ENCODE data around the gene SDCBP2.
"Not testable (repeated sequence)": the region's sequence is repeated elsewhere in the genome, so short reads cannot be mapped to it uniquely, and the experiment has no call there.

- TF ChIP-seq, protein P1, sequence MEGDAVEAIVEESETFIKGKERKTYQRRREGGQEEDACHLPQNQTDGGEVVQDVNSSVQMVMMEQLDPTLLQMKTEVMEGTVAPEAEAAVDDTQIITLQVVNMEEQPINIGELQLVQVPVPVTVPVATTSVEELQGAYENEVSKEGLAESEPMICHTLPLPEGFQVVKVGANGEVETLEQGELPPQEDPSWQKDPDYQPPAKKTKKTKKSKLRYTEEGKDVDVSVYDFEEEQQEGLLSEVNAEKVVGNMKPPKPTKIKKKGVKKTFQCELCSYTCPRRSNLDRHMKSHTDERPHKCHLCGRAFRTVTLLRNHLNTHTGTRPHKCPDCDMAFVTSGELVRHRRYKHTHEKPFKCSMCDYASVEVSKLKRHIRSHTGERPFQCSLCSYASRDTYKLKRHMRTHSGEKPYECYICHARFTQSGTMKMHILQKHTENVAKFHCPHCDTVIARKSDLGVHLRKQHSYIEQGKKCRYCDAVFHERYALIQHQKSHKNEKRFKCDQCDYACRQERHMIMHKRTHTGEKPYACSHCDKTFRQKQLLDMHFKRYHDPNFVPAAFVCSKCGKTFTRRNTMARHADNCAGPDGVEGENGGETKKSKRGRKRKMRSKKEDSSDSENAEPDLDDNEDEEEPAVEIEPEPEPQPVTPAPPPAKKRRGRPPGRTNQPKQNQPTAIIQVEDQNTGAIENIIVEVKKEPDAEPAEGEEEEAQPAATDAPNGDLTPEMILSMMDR (IDR thresholded peaks at IDR 0.05): not testable (repeated sequence)
- TF ChIP-seq POLR2AphosphoS5, POLR2A (IDR thresholded peaks at IDR 0.05): not testable (repeated sequence)
Observed at GRCh38 chr20:1343446-1344124, 14.6 kb upstream of the SDCBP2 start.

Measured in prostate gland (tissue), 2 donors.